ENCODE results near the gene WNT7A.

WNT7A gene

DNA sequence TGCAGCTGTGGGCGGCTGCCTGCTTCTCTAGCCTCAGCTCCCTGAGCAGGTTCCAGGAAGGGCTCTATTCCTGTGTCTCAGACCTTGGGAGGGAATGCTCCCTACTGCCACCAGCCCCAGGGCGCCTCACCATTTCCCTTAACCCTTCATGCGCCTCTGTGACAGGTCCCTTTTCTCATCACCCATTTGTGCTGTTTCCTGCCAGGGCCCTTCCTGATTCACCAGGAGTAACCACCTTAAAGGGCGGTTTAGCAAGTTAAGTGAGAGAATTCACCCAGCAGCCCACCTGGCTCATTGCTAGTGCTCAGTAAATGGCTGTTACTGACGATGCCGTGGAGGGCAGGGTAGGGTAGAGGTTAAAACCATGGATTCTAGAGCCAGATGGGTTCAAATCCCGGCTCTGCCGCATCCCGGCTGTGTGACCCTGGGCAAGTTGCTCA, 87.8 kb downstream of the WNT7A start:
- no peak for DNase-seq (ENCODE audit: low read depth)
- TF ChIP-seq, protein P1, sequence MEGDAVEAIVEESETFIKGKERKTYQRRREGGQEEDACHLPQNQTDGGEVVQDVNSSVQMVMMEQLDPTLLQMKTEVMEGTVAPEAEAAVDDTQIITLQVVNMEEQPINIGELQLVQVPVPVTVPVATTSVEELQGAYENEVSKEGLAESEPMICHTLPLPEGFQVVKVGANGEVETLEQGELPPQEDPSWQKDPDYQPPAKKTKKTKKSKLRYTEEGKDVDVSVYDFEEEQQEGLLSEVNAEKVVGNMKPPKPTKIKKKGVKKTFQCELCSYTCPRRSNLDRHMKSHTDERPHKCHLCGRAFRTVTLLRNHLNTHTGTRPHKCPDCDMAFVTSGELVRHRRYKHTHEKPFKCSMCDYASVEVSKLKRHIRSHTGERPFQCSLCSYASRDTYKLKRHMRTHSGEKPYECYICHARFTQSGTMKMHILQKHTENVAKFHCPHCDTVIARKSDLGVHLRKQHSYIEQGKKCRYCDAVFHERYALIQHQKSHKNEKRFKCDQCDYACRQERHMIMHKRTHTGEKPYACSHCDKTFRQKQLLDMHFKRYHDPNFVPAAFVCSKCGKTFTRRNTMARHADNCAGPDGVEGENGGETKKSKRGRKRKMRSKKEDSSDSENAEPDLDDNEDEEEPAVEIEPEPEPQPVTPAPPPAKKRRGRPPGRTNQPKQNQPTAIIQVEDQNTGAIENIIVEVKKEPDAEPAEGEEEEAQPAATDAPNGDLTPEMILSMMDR (IDR thresholded peaks at IDR 0.05; ENCODE audit: control insufficient read depth, extremely low read depth, insufficient read depth): no peak
- no peak overlapping the region for H3K4me3 ChIP-seq (ENCODE audit: low read depth, low read length)

- no peak for DNase-seq (ENCODE audit: low read depth)
- TF ChIP-seq, protein P1 (IDR thresholded peaks at IDR 0.05; ENCODE audit: control insufficient read depth, extremely low read depth, insufficient read depth): no peak
- H3K4me3 ChIP-seq (ENCODE audit: low read depth, low read length): no peak overlapping the region
Measured at GRCh38 chr3:13791198-13792050, 88.4 kb downstream of the WNT7A start.

DNA sequence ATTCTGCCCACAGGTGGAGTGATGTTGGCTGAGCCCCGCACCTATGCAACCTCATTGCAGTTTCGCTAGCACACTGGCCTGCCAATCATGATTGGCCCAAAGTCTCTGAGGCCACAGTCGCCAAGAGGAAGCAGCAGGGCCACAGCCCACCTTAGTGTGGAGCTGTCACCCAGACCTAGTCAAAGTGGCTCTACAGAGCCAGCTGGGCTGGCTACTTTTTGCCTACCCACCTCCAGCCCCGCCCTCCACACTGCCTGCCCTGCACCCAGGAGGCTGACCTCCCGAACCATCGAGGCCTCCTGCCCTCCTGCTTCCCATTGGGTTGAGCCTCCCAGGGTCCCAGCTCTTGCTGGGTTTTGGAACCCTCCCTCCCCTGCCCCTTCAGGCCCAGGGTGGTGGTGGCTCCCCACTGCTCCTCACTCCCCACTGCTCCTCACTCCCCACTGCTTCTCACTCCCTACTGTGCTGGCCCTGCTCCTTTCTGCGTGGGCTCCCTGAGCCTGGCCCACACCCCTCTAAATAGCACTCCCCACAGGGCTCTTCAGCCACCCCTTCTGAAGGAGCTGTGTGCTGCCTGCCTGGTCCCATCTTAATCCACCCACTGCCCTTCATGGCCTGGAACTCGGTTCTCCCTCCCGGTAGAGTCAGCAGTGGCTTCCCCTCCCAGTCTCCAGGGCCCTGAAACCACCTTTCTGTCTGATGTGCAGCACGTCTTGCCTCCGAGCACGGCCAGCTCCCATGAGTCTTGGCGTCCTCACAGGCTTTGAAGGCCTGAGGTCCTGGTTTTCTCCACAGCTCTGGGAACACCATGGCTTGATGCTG, 89.3 kb downstream of the WNT7A start:
- no peak overlapping the region for H3K4me3 ChIP-seq (ENCODE audit: low read depth, low read length)
- no peak for DNase-seq (ENCODE audit: low read depth)
- TF ChIP-seq, protein P1 (IDR thresholded peaks at IDR 0.05; ENCODE audit: control insufficient read depth, extremely low read depth, insufficient read depth): no peak

DNA sequence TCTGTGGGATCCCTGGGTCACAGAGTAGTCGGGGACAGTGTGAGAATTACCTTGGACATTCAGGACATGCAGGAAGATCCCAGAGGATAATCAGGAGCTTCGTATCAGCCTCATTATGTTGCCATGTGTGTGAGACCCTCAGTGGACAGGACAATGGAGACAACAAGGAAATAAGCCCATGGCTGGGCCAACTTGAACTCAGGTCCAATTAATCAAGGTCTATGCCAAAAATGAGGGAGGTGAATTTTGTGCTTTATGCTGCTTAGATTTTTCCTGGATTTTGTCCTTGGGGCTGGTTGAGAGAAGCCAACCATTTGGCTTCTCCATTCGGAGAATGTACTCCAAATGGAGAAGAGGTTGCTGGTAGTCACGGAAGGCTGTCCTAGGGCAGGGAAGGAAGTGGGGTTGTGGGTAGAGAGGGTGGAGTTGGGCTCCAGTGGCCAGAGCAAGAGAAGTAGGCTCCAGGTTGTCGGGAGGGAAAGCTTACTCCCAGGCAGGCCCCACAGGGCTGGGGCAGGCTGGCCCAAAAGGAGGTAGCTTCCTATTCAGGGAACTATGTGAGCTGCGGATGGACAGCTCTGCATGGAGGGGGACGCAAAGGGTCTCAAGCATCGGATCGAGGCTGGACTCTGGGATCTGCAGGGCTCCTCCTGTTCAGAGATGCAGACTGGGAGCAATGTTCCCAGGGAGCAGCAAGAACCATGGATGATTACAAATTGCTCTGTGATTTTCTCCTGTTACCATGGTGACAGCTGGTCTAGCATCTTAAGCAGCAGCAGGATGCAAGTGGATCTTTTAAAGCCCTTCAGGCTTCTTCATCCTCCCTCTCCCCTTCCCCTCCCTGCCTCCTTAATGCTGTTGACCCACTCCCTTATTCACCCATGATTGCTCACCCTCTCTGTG, 91.1 kb downstream of the WNT7A start:
- H3K4me3 ChIP-seq (ENCODE audit: low read depth, low read length): no peak overlapping the region
- TF ChIP-seq, protein P1 (IDR thresholded peaks at IDR 0.05; ENCODE audit: control insufficient read depth, extremely low read depth, insufficient read depth): no peak
- no peak for DNase-seq (ENCODE audit: low read depth)

GRCh38 chr3:13787533-13788132, 92.2 kb downstream of the WNT7A start:
- H3K4me3 ChIP-seq (ENCODE audit: low read depth, low read length): no peak overlapping the region
- TF ChIP-seq, protein P1 (IDR thresholded peaks at IDR 0.05; ENCODE audit: control insufficient read depth, extremely low read depth, insufficient read depth): no peak
- no peak for DNase-seq (ENCODE audit: low read depth)

- H3K4me3 ChIP-seq (ENCODE audit: low read depth, low read length): no peak overlapping the region
- DNase-seq (ENCODE audit: low read depth): no peak
- TF ChIP-seq, protein P1 (IDR thresholded peaks at IDR 0.05; ENCODE audit: control insufficient read depth, extremely low read depth, insufficient read depth): no peak
Measured at GRCh38 chr3:13786811-13787210, 93.1 kb downstream of the WNT7A start.
